Activated naive CD8-positive, alpha-beta T cell treated with anti-CD3 and anti-CD28 coated beads, Interleukin-2, amount 50 U/mL, for 24 hours (primary cell): Measurements from ENCODE around the gene CLOCK.
"Not testable (repeated sequence)": the region's sequence is repeated elsewhere in the genome, so short reads cannot be mapped to it uniquely, and the experiment has no call there.

Experiments
- ATAC-seq: fragments of 150-1000 bp; cut with Tn5 transposase; one replicate; pipeline ENCODE4 v1.10.0; 2021
- DNase-seq: peaks from one replicate; pipeline ENCODE4 v3.0.0; 2021
- H3K27ac Mint-ChIP-seq: one replicate; pipeline ENCODE4 v1.8.0; 2021; ENCODE audit warnings: mild to moderate bottlenecking, mixed read lengths
- H3K27me3 Mint-ChIP-seq: one replicate; pipeline ENCODE4 v1.8.0; 2021; ENCODE audit warnings: mixed read lengths
- H3K36me3 Mint-ChIP-seq: one replicate; pipeline ENCODE4 v1.8.0; 2021; ENCODE audit warnings: low read depth, mixed read lengths
- H3K4me1 Mint-ChIP-seq: one replicate; pipeline ENCODE4 v1.8.0; 2021; ENCODE audit warnings: mixed read lengths
- H3K4me3 Mint-ChIP-seq: one replicate; pipeline ENCODE4 v1.8.0; 2021; ENCODE audit warnings: mild to moderate bottlenecking, moderate library complexity, mixed read lengths
- H3K9me3 Mint-ChIP-seq: one replicate; pipeline ENCODE4 v1.8.0; 2021; ENCODE audit warnings: mixed read lengths

CLOCK gene

GRCh38 chr4:55551964-55552363 is 5.3 kb upstream of the CLOCK start:
- H3K36me3 Mint-ChIP-seq, H3K4me3 Mint-ChIP-seq, H3K9me3 Mint-ChIP-seq, H3K27me3 Mint-ChIP-seq, DNase-seq, H3K27ac Mint-ChIP-seq, ATAC-seq: not testable (repeated sequence)
- peaks cover 39% of the 10 kb centered on the region for H3K4me1 Mint-ChIP-seq

DNA sequence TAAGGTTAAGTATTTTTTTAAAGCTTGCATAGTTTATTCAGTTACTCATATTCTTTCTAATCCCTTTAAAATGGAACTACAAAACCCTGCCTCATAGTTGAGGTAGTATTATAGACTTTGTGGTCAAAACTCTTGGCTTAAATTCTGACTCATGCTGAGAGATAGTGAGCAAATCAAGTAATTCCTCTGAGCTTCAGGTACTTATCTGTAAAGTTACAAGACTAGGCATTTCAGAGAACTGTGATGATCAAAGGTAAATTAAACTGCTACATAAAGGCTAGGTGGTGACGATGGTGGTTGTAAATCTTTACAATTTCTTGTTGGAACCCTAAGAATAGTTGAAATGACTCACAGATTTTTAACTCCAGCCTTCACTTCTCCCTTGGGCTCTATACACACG is 3.2 kb upstream of the CLOCK start:
- ATAC-seq (peak; percentile 57), DNase-seq (no peak)
- Mint-ChIP-seq H3K4me1 (peaks cover 42% of the 10 kb centered on the region), H3K4me3 (peak overlapping the region; percentile 5), H3K9me3 (no peaks in the 10 kb centered on the region), H3K27ac (peak overlapping the region; percentile 85), H3K36me3 (no peaks in the 10 kb centered on the region), H3K27me3 (peaks cover 4% of the 10 kb centered on the region)

DNA sequence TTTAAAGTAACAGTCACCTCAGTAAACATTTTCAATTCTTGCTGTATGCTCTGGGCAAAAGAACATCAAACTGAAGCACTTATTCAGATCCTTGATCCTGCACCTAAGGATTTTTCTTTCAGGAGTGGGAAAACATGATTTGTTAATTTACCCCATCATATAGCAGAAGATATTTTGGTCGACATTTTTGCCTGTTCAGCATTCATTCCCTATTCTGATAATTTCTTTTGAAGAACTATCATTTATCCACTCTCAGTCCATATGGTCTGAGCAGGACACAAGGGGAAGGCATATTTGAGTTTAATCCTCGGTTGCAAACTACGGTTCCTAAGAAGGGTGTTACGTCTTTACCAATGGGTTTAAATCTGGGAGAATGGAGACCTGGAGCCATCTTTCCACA is 1.2 kb upstream of the CLOCK start:
- H3K9me3 Mint-ChIP-seq, result no peaks in the 10 kb centered on the region
- peak overlapping the region; percentile 42 for H3K27ac Mint-ChIP-seq
- H3K27me3 Mint-ChIP-seq, result peaks cover 2% of the 10 kb centered on the region
- H3K4me1 Mint-ChIP-seq, result peaks cover 58% of the 10 kb centered on the region
- no peak for ATAC-seq
- H3K36me3 Mint-ChIP-seq, result no peaks in the 10 kb centered on the region
- DNase-seq, result no peak
- H3K4me3 Mint-ChIP-seq, result peak overlapping the region; percentile 87

DNA sequence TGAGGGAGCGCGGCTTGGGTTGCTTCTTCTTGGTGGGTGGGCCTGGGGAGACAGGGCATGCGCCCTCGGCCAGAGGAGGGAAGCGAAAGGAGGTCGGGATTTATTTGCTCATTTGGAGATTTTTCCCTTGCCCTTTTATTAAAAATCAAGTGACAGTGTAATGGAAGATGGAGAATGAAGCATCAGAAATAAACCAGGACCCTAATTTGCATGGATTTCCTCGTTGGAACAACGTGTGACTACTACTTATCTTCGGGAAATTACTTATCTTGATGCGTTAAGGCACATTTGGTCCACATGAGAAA is 709 bp upstream of the CLOCK start:
- Mint-ChIP-seq H3K9me3 (no peaks in the 10 kb centered on the region), H3K4me1 (peaks cover 59% of the 10 kb centered on the region), H3K36me3 (no peaks in the 10 kb centered on the region), H3K27me3 (peaks cover 2% of the 10 kb centered on the region), H3K27ac (peak overlapping the region; percentile 73), H3K4me3 (peak overlapping the region; percentile 87)
- DNase-seq (no peak), ATAC-seq (no peak)

GRCh38 chr4:55546506-55546755 is 278 bp downstream of the CLOCK start:
- peak overlapping the region; percentile 73 for H3K27ac Mint-ChIP-seq

GRCh38 chr4:55545641-55546505 is 836 bp downstream of the CLOCK start:
- ATAC-seq (peak; percentile 47), DNase-seq (peak; percentile 69)
- H3K27me3 Mint-ChIP-seq, result peaks cover 2% of the 10 kb centered on the region
- H3K27ac Mint-ChIP-seq, result peak overlapping the region; percentile 87
- no peaks in the 10 kb centered on the region for H3K36me3 Mint-ChIP-seq
- H3K4me3 Mint-ChIP-seq, result peak overlapping the region; percentile 87
- peaks cover 66% of the 10 kb centered on the region for H3K4me1 Mint-ChIP-seq
- H3K9me3 Mint-ChIP-seq, result no peaks in the 10 kb centered on the region

More at GRCh38 chr4:55546506-55546755, 278 bp downstream of the CLOCK start:
- Mint-ChIP-seq H3K9me3 (no peaks in the 10 kb centered on the region), H3K4me3 (peak overlapping the region; percentile 87), H3K27me3 (peaks cover 2% of the 10 kb centered on the region), H3K4me1 (peaks cover 66% of the 10 kb centered on the region), H3K36me3 (no peaks in the 10 kb centered on the region)
- ATAC-seq (peak; percentile 51), DNase-seq (no peak)

- DNase-seq, result no peak
- H3K9me3 Mint-ChIP-seq, result no peaks in the 10 kb centered on the region
- H3K4me1 Mint-ChIP-seq, result peaks cover 65% of the 10 kb centered on the region
- no peaks in the 10 kb centered on the region for H3K36me3 Mint-ChIP-seq
- H3K4me3 Mint-ChIP-seq, result peak overlapping the region; percentile 87
- no peak for ATAC-seq
- H3K27me3 Mint-ChIP-seq, result no peaks in the 10 kb centered on the region
- peak overlapping the region; percentile 87 for H3K27ac Mint-ChIP-seq
Observed at GRCh38 chr4:55545151-55545550, 1.6 kb downstream of the CLOCK start.

DNA sequence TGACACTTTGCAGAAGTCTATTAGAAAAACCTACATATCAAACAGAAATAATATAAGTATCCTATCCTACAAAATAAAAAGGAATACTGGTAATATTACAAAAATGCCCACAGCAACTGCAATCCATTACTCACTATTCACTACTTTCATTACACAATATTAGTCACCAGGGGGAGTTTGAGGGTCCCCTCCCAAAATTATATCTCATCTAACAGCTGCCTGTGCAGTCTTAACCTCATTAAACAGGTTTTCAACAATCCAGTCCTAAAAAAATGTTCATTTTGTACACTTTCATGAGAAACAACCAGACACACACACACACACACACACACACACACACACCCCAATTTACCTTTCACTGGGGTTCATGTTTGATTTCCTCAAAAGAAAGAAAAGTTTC is 2.9 kb downstream of the CLOCK start:
- Mint-ChIP-seq H3K4me3 (peak overlapping the region; percentile 87), H3K36me3 (peaks cover 2% of the 10 kb centered on the region), H3K9me3 (no peaks in the 10 kb centered on the region), H3K4me1 (peaks cover 56% of the 10 kb centered on the region), H3K27ac (peak overlapping the region; percentile 35), H3K27me3 (no peaks in the 10 kb centered on the region)
- DNase-seq, result no peak
- no peak for ATAC-seq

DNA sequence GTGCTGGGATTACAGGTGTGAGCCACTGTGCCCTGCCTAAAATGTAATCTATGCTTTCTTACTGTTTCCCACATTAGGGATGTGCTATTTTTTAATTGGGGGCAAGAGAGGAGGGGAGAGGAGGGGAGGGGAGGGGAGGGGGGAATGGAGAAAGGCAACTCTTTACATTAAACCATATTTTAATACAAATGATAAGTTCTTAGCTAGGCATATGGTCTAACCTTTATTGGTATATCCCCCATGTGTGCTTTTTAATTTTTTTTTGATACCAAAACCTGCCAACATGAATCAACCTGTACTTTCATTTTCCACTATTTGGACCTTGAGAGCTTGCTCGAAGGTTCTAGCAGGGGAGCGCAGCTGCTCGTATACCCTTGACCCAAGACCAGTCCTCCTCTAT is 6.4 kb downstream of the CLOCK start:
- Mint-ChIP-seq H3K27ac (no peak overlapping the region), H3K27me3 (no peaks in the 10 kb centered on the region), H3K4me3 (no peak overlapping the region), H3K36me3 (peaks cover 4% of the 10 kb centered on the region), H3K9me3 (no peaks in the 10 kb centered on the region), H3K4me1 (peaks cover 52% of the 10 kb centered on the region)
- DNase-seq (no peak), ATAC-seq (no peak)

GRCh38 chr4:55539658-55540057 is 7.1 kb downstream of the CLOCK start:
- no peak overlapping the region for H3K4me3 Mint-ChIP-seq
- H3K9me3 Mint-ChIP-seq, result no peaks in the 10 kb centered on the region
- no peak overlapping the region for H3K27ac Mint-ChIP-seq
- peaks cover 7% of the 10 kb centered on the region for H3K36me3 Mint-ChIP-seq
- ATAC-seq, result no peak
- DNase-seq, result no peak
- H3K27me3 Mint-ChIP-seq, result no peaks in the 10 kb centered on the region
- H3K4me1 Mint-ChIP-seq, result peaks cover 47% of the 10 kb centered on the region

GRCh38 chr4:55538531-55538930 is 8.2 kb downstream of the CLOCK start:
- ATAC-seq, result no peak
- no peak overlapping the region for H3K4me3 Mint-ChIP-seq
- DNase-seq, result no peak
- peaks cover 7% of the 10 kb centered on the region for H3K9me3 Mint-ChIP-seq
- H3K4me1 Mint-ChIP-seq, result peaks cover 36% of the 10 kb centered on the region
- no peaks in the 10 kb centered on the region for H3K27me3 Mint-ChIP-seq
- H3K36me3 Mint-ChIP-seq, result peaks cover 15% of the 10 kb centered on the region
- H3K27ac Mint-ChIP-seq, result no peak overlapping the region

DNA sequence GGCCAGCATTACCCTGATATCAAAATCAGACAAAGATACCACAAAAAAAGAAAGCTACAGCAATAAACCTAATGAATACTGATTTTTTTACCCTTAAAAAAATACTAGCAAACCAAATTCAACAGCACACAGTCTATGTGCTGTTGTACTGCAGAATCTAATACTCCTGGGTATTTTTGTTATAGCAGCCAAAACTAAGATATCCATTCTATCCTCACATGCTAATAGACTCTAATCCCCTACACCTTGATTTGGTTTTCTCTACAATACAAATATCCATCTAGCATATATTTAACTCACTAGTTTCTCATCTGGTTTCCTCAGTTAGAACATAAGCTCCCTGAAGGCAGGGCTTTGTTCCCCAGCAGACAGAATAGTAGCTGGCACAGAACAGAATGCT is 12.4 kb downstream of the CLOCK start:
- Mint-ChIP-seq H3K27ac (no peak overlapping the region), H3K27me3 (no peaks in the 10 kb centered on the region), H3K4me1 (peaks cover 11% of the 10 kb centered on the region), H3K9me3 (peaks cover 18% of the 10 kb centered on the region), H3K4me3 (no peak overlapping the region), H3K36me3 (peaks cover 44% of the 10 kb centered on the region)
- ATAC-seq (no peak), DNase-seq (no peak)

DNA sequence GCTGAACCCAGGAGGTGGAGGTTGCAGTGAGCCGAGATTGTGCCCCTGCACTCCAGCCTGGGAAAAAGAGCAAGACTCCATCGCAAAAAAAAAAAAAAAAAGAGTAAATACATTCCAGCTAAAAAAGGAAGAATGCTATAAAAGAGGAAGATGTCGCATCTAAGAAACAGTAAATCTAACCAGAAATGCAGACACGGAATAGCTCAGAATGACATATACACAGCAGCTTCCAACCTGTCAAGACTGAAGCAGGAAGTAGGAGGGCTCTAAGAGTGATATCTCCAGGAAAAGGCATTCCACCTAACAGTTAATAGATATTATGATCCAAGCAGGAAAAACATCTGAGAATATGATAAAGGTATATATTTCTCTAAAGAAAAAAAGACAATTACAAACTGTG is 16.0 kb downstream of the CLOCK start:
- Mint-ChIP-seq H3K9me3 (peaks cover 18% of the 10 kb centered on the region), H3K27ac (no peak overlapping the region), H3K27me3 (no peaks in the 10 kb centered on the region), H3K36me3 (peaks cover 42% of the 10 kb centered on the region), H3K4me1 (peaks cover 5% of the 10 kb centered on the region), H3K4me3 (no peak overlapping the region)
- no peak for DNase-seq
- ATAC-seq, result no peak

DNA sequence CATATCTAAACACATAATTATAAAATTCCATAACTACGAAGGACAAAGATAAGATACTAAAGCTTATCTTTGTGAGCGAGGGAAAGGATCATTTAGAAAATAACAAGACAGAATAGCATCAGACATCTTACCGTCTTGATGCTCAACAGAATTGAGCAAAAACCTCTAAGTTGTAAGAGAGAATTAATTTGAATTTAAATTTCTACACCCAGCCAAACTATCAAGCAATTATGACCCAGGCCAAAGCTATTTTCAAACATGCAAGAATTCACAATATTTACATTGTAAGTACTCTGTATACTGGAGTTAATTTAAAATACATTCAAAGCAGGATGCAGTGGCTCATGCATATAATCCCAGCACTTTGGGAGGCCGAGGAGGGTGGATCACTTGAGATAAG is 16.5 kb downstream of the CLOCK start:
- Mint-ChIP-seq H3K4me3 (no peak overlapping the region), H3K36me3 (peaks cover 42% of the 10 kb centered on the region), H3K27me3 (no peaks in the 10 kb centered on the region), H3K4me1 (peaks cover 5% of the 10 kb centered on the region), H3K9me3 (peaks cover 18% of the 10 kb centered on the region), H3K27ac (no peak overlapping the region)
- no peak for ATAC-seq
- DNase-seq, result no peak

DNA sequence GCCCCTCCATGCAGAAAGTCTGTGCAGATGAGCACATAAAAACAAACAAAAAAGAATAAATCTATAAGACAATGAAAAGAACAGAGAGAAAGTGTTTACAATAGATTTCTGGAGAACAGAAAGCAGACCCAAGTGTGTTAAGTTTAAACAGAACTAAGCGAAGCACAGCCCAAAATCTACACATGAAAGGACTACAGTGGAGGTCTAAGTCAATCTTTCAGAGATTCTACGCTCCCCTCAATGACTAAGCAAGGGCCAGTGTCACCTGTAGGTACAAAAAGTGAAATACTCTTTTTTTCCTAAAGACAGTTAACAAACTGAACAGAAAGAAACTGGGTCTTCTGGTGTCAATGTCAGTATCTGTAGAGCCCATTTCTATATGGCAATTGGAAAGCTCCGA is 18.2 kb downstream of the CLOCK start:
- no peak overlapping the region for H3K4me3 Mint-ChIP-seq
- peaks cover 32% of the 10 kb centered on the region for H3K36me3 Mint-ChIP-seq
- peaks cover 11% of the 10 kb centered on the region for H3K9me3 Mint-ChIP-seq
- no peak overlapping the region for H3K27ac Mint-ChIP-seq
- DNase-seq (no peak), ATAC-seq (no peak)
- H3K4me1 Mint-ChIP-seq, result peaks cover 11% of the 10 kb centered on the region
- H3K27me3 Mint-ChIP-seq, result no peaks in the 10 kb centered on the region
